Testis (tissue), 2 donors: ENCODE results near the gene INO80E.

Experiments
- POLR2A ChIP-seq: fragments of 450-650 bp; IDR thresholded peaks from one replicate; pipeline ENCODE4 v1.6.1; 2017; ENCODE audit warnings: antibody characterized with exemption, mild to moderate bottlenecking, moderate library complexity
- TF ChIP-seq, protein P1 (sequence below), 3 experiments: fragments of 450-650 bp in 2 of 3; fragments of 200-600 bp in 1 of 3; sonication (generic) in 1 of 3; IDR thresholded peaks; one replicate each; pipeline ENCODE4 v1.5.1; 2016 to 2019; ENCODE audit warnings: antibody characterized with exemption in 3 of 3, mild to moderate bottlenecking in 2 of 3, moderate library complexity in 1 of 3

GRCh38 chr16:29986231-29986630, 9.8 kb upstream of the INO80E start:
- TF ChIP-seq, protein P1, sequence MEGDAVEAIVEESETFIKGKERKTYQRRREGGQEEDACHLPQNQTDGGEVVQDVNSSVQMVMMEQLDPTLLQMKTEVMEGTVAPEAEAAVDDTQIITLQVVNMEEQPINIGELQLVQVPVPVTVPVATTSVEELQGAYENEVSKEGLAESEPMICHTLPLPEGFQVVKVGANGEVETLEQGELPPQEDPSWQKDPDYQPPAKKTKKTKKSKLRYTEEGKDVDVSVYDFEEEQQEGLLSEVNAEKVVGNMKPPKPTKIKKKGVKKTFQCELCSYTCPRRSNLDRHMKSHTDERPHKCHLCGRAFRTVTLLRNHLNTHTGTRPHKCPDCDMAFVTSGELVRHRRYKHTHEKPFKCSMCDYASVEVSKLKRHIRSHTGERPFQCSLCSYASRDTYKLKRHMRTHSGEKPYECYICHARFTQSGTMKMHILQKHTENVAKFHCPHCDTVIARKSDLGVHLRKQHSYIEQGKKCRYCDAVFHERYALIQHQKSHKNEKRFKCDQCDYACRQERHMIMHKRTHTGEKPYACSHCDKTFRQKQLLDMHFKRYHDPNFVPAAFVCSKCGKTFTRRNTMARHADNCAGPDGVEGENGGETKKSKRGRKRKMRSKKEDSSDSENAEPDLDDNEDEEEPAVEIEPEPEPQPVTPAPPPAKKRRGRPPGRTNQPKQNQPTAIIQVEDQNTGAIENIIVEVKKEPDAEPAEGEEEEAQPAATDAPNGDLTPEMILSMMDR (IDR thresholded peaks at IDR 0.05) = no peak
- TF ChIP-seq POLR2A = no peak
